PFSK-1 (cell line): ENCODE results near the gene CERS5.

Experiments
- POLR2AphosphoS5 ChIP-seq: IDR thresholded peaks from 2 replicates; pipeline ENCODE4 v1.6.1; 2012; ENCODE audit warnings: low read depth, mild to moderate bottlenecking, control low read depth, low read length, moderate library complexity
- TF ChIP-seq, protein P1 (sequence below), 2 experiments: IDR thresholded peaks; 2 replicates each; pipeline versions ENCODE4 v1.6.1 to v1.8.0; 2011 to 2012; ENCODE audit warnings: low read depth in 2 of 2, low read length in 2 of 2, control low read depth in 1 of 2, inconsistent platforms in 1 of 2, mild to moderate bottlenecking in 1 of 2, moderate library complexity in 1 of 2; ENCODE audit not compliant: insufficient read depth in 1 of 2

DNA sequence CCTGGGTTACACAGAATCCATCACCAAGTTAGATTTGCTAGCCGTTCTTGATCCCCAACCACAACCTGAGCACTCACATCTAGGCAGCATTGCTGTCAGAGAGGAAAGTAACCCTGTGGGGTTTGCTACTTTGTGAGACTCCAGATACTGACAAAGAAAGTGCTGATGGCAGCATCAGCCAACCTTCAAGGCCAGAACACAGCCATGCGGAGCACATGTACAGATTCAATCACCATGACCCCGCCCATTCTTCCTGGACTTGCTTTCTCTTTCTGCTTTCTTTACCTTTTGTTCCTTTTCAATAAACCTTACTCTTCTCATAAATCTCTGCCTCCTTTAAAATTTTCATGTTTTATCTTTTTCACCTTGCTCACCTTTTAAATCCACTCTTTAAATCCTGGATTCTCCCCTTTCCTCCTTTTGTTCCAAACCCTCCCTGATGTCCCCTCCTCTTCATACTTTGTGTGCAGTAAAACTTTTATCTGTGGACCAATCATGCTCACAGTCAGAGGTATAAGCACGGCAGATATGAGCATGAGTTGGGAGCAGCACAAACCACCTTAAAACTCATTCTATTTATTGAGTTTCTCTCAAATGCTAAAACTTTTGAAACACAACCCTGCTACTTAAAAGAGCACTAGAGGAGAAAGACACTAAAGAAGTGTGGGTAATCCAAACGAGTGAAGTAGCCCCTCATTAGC is 21.9 kb upstream of the CERS5 start:
- TF ChIP-seq, protein P1, sequence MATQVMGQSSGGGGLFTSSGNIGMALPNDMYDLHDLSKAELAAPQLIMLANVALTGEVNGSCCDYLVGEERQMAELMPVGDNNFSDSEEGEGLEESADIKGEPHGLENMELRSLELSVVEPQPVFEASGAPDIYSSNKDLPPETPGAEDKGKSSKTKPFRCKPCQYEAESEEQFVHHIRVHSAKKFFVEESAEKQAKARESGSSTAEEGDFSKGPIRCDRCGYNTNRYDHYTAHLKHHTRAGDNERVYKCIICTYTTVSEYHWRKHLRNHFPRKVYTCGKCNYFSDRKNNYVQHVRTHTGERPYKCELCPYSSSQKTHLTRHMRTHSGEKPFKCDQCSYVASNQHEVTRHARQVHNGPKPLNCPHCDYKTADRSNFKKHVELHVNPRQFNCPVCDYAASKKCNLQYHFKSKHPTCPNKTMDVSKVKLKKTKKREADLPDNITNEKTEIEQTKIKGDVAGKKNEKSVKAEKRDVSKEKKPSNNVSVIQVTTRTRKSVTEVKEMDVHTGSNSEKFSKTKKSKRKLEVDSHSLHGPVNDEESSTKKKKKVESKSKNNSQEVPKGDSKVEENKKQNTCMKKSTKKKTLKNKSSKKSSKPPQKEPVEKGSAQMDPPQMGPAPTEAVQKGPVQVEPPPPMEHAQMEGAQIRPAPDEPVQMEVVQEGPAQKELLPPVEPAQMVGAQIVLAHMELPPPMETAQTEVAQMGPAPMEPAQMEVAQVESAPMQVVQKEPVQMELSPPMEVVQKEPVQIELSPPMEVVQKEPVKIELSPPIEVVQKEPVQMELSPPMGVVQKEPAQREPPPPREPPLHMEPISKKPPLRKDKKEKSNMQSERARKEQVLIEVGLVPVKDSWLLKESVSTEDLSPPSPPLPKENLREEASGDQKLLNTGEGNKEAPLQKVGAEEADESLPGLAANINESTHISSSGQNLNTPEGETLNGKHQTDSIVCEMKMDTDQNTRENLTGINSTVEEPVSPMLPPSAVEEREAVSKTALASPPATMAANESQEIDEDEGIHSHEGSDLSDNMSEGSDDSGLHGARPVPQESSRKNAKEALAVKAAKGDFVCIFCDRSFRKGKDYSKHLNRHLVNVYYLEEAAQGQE (IDR thresholded peaks at IDR 0.05; ENCODE audit: insufficient read depth in 1 of 2, low read depth in 2 of 2, low read length in 2 of 2) = no peak
- TF ChIP-seq POLR2AphosphoS5 = no peak
